GM19328 (cell line): ENCODE data around the gene WFDC2.

Experiments used
- ATAC-seq: cut with Tn5 transposase; IDR thresholded peaks from one replicate; pipeline ENCODE4 v1.9.1; 2021; ENCODE audit warnings: mild to moderate bottlenecking, moderate library complexity; ENCODE audit not compliant: unreplicated experiment

The WFDC2 gene

DNA sequence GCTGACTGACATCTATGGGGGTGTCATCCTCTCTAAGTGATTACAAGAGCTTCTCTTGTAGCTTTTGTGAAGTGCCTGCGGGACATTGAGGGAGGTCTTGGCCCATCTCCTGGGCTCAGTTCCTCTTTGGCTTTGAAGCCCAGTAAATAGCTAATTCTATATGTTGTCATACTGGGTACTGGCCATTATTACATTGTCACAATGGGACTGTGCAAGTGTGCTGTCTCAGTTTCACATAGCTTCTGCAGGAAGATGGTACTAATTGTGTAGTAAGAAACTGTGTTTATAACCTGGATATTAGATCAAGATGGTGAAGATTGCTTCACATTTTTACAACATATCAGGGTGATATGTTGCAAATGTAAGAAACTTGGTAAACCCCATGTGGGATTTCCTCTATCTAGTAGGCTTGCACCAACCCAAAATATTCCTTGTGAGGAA, 26.0 kb downstream of the WFDC2 start:
- ATAC-seq = no peak

DNA sequence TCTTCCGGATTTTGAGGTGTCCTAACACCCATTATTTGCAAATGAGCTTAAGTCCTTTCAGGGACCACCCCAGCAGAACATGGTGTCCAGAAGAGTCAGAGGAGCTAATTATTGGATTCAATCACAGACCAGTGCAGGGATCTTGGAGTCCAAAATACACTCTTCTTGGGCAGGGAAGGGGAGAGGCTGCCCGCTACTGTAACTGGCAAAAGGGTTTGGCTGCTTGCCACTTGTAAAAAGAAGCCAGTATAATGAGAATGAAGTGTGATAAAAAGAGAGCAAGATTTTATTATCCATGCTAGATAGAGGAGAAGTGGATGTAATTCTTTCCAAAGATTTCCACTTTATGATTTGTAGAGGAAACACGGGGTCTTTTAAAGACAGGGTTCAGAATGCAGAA, 26.6 kb downstream of the WFDC2 start:
- no peak for ATAC-seq

DNA sequence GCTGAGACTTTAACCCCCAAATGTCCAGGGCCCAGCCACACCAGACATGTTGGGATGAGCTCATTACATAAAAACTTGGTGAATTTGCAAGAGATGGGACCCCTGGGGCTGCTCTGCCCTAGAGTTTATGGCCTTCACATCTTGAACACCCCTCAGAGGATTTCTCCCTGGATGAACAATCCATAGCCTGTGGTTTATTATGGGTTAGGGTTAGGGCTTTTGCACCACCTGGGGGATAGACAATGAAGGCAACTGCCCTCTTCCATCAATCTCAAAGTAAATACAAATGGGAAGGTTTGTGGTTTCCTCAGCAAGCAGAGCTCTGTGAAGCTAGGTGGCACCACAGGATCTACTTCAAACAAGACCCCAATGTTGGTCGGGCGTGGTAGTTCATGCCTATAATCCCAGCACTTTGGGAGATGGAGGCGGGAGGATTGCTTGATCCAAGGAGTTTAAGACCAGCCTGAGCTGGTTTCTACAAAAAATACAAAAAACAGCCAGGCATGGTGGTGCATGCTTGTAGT, 28.5 kb downstream of the WFDC2 start:
- no peak for ATAC-seq

DNA sequence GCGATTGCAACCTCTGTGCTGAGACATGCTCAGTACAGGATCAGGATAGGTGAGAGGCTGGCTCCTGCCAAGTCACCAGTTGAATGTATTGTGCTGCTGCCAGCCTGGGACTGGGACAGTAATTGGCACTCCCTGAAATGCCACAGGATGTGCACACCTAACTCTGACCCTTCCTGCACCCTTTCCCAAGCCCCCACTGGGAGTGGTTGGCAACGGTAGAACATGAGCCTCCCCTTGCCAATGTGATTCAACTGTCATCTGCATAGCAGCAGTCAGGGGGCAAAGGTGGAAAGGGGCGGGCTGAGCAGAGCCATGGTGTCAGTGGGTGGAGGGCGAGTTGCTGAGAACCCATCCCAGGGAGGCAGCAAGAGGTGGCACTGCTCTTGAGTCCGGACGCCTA, 30.5 kb downstream of the WFDC2 start:
- ATAC-seq = no peak

DNA sequence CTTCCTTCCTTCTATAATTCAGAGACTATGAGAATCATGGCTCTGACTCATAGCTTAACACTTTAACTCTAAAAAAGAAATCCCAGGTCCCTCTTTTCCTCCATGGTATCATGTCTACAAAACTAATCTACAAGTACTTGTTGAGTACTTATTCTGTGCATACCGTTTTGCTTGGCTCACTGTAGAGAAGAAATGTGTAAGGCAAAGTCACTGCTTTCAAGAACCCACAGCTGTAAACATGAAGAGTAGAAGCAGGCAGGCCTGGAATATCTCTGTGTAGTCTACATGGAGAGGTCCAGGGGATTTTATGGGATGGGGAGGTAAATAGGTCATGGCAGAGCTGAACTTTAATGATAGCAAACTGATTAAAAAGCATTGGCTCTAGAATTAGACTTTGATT, 32.0 kb downstream of the WFDC2 start:
- ATAC-seq = no peak

DNA sequence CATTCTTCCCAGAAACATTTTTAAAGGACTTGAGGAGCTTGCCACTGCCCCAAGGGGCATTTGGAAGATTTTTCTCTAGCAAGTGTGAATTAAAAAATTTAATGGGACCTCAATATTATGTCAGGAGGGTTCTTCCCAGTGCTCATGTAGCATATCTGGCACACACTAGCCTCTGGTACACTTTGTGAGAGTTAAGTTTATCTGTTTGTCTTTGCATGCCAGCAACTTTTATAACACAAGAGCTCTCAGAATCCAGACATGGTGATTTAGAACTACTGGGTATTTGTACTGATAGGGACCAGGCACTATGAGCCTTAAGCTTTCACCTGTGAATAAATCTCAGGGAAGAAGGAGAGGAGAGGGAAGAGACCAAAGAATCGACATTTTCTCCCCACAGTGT, 33.0 kb downstream of the WFDC2 start:
- no peak for ATAC-seq

DNA sequence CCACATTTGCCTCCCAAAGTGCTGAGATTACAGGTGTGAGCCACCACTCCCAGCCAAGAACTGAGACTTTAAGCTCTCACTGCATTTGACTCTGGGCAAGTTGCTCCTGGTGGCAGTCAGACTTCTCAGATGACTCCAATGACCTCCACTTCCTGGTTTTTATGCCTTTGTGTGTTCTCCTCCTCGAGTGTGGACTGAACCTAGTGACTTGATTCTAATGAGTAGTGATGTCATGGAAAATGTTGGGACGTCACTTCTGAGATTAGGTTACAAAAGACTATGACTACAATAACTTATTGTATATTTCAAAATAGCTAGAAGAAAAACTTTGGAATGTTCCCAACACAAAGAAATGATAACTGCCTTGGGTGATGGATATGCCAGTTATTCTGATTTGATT, 33.9 kb downstream of the WFDC2 start:
- no peak for ATAC-seq

DNA sequence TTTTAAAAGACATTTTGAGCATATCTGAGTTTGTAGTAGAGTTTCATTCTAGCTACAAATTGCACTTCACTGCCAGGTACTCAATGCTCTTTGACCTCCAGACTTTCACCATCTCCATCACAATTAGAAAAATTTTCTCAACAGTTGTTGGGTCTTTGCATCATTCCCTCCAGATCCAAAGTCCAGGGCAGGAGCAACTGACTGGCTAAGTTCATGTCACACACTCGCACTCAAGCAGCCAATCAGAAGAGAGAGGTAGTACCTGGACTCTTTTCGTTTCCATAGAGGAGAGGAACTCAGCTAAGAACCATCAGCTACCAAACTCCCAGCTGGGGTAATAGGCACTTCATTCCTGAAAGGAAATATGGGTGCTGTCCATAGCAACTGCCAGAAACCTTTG, 36.8 kb downstream of the WFDC2 start:
- no peak for ATAC-seq

DNA sequence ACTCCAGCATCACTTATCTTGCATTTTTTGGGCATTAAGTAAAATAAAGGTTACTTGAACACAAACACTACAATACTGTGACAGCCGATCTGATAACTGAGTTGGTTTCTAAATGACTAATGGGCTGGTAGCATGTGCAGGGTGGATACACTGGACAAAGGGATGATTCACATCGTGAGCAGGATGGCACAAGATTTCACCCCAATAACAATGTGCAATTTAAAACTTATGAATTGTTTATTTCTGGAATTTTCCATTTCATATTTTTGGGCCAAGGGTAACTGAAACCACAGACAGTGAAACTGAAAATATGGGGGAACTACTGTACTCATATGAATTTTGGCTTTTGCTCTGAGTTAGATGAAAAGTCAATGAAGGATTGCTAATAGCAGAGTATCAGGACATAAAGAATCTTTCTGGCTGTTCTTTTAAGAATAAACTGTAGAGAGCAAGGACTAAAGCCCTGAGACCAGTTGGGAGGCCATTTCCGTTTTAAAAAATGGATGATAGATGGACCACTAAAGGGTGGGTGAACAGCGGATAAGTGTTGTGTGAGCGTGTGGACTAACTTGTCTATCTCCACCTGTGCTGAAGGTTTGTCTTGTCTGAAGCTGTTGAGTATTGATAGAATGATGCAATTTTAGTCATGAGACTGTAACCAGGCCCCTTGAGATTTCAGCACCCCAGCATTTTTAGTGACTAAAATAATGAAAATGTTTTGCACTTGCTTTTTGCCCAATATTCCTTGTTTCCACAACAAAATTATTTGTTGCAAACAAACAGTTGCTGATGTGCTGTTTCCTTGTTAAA, 37.7 kb downstream of the WFDC2 start:
- no peak for ATAC-seq

DNA sequence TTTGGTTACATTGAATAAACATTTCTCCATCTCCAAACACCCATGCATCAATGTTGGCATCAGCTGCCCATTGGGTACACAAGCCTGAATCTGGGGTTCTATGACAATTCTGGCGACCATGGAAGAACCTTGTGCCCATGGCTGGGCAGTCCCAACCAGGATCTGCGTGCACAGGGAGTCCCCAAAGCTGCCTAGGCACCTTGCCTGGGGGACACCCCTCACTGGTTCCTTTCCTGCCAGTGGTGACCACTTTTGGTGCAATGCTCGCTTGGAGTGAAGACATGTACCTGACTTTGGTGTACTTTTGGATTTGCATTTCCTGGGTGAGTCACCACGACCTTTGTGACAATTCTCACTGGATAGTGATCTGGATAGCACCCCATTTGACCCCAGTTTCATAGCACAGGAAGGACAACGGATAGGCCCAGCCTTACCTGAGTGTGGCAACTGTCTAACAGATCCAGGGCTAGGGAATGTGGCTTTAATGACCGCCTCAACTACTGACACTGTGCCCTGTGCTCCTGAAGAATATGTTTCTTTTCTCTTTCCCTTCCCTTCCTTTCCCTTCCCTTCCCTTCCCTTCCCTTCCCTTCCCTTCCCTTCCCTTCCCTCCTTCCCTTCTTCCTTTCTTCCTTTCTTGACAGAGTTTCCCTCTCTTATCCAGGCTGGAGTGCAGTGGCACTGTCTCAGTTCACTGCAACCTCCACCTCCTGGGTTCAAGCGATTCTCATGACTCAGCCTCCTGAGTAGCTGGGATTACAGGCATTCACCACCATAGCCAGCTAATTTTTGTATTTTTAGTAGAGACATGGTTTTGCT, 38.7 kb downstream of the WFDC2 start:
- ATAC-seq = no peak

DNA sequence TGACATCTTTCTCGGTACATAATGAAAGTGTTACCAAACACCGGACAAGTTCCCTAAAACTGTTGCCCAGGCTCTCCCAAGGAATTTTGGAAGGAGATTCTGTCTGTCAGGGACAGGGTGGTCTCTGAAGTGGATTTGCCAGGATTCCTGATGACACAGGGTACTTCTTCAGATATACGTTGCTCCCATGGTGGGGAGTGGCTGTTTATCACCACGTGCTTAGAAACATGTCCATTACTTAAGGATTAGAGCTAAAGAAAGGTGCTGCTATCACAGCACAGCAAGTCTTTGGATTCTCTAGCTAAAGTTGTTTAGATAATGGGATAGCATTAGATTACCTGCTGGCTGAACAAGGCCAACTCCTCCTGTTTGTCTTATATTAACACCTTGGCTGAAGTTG, 39.5 kb downstream of the WFDC2 start:
- ATAC-seq = no peak

DNA sequence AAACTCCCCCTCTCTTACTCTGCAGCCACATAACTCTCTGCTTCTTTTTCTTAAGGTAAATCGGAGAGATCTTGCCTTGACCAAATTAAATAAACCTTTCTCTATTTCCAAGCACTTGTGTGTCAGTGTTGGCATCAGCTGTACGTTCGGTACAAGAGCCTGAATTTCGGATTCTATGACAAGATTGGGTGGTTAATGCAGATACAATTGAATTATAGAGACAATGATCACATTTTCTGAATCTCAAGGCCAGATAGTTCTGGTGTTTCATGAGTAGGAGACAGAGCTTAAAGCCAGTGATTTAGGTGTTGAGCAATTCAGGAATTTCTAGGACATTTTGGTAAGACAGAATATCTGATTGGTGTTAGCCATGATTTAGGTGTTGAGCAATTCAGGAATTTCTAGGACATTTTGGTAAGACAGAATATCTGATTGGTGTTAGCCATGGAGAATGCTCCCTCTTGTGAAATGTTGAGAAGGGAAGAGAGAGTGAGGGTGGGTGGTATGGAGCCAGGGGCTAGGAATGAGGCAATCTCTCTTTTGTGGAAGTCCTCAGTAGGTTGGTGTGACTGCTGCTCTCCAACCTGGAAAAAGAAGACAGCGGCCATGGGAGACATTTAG, 40.8 kb downstream of the WFDC2 start:
- ATAC-seq = no peak

DNA sequence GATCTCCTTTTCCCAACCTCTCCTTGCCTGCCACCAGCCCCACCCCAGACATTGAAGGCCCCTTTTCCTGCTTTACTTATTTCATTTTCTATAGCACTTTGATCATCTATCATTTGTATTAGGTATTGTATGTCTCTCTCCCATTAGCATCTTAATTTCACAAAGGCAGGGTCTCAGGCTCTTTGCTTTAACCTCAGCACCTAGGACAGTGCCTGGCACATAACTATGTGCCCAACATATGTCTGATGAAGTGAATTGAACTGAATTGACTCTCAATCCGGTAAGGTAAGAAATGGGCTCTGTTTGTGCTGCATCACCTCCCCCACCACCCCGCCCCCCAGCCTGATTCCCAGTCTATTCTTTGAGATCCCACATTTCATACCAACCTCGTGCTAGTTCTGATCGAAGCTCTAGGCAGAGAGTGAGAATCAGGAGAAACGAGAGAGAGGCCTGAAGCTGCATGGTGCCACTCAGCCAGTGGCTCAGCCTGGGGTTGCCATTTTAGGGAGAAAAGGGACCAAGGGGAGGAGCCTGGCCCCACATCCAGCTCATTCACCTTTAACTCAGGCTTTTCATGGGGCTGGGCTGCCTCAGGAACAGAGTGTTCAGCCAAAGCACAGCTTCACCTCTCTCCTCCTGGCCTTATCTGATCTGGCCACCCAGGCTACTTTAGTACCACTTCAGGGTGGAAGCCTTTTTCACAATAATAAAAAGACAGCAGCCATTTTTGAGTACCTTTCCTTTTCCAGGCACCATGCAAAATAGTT, 45.8 kb downstream of the WFDC2 start, which contains the start of gene SPINT3:
TSS of gene SPINT3 (minus strand) at position 476 of the 767 bp plus-strand sequence. CDS start at position 462, 14 bp downstream.
- no peak for ATAC-seq

DNA sequence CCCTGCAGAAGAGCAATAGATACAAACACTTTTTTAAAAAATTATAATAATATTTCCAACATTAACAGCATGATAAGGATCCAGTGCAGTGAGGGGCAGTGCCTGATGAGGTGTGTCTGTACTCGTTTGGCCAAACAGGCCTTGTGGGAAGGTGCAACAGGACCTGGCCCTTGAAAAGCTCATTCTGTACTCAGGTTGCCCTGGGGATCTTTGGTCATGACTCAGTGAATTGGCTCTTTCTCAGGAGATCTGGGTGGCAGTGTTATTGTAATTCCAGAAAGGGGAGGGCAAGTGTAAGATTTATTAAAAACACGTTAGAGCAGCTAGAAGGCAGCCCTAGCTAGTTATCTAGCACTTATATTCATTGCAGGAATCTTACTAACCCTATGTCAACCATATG, 48.7 kb downstream of the WFDC2 start:
- no peak for ATAC-seq

DNA sequence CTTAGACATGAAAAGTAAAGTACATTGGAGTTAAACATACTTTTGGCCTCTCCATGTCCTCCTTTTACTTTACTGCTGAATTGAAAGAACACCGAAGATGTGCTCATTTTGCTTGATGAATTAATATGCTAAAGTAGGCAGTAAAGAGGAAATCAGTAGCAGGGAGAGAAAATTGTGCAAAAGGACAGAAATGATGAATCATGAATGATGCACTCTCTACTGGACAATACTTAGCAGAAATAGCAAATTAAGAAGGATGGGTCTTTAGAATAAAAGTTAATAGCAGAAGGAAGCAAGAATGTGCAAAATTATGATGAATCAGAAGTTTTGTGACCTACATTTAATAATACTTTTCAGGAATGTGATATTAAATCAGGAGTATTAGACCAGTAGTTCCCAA, 54.3 kb downstream of the WFDC2 start:
- no peak for ATAC-seq

DNA sequence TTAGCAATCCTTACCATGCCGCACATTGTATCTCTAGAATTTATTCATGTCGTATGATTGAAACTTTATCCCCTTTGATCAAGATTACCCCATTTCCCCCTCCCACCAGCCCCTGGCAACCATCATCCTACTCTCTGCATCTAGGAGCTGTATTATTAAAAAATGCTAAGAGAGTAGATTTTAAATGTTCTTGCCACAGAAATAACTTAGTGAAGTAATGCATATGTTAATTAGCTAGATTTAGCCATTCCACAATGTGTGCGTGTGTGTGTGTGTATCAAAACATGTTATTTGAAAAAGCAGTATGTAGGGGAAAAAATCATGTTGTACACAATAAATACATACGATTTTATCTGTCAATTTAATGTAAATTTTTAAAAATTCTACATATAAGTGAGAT, 57.7 kb downstream of the WFDC2 start:
- ATAC-seq = no peak
